ENCODE data around the gene KCNIP1. TPM values are rescaled to one million over a fixed set of nuclear protein-coding genes. Genes with fewer than 3 reads are reported as not detected.

KCNIP1 gene
- polyA plus RNA-seq, 1 donor = 2.8 TPM

DNA sequence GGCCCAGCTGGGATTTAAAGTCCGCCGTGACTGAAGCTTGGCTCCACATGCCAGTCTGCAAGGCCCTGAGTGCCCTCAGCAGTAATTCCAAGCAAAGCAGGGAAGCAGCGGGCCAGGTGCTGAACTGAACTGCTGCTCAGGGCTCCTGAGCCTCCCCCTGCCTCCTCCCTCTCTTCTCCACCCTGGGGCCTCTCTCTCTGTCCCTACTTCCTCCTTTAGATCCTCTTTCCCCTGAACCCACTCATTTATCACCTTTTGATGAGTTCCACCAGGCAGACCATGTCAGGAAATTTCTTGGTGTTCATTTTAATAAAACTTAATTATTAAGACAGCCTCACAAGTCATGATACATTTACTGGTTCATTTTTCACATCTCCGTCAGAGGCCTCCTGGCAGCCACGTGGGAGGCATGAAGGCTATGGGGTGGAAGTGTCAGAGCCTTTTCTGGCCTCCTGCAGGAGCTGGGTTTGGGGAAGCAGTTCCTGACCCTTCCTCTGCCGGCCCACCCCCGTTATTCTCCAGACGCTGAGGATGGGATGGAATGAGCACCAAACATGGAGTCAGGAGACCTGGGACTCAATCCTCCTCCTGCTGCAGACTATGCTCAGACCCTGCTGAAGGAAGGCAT lies 32.2 kb upstream of the KCNIP1 start:
- Histone ChIP-seq H3K27me3 (ENCODE audit: control insufficient read depth, insufficient read depth, low read length) (no peaks in the 10 kb centered on the region), H3K4me3 (ENCODE audit: low read length) (no peak overlapping the region), H3K36me3 (ENCODE audit: control insufficient read depth, insufficient read depth, low read length) (no peaks in the 10 kb centered on the region), H3K9me3 (ENCODE audit: control insufficient read depth, low read depth, low read length) (no peaks in the 10 kb centered on the region), H3K4me1 (ENCODE audit: control insufficient read depth, insufficient read depth, low read length) (no peaks in the 10 kb centered on the region), H3K27ac (ENCODE audit: low read length) (no peak overlapping the region)
- DNase-seq = no peak
- WGBS (ENCODE audit: insufficient coverage, low lambda C conversion rate) = no CpG with 5 or more reads among the region's 8 CpGs

DNA sequence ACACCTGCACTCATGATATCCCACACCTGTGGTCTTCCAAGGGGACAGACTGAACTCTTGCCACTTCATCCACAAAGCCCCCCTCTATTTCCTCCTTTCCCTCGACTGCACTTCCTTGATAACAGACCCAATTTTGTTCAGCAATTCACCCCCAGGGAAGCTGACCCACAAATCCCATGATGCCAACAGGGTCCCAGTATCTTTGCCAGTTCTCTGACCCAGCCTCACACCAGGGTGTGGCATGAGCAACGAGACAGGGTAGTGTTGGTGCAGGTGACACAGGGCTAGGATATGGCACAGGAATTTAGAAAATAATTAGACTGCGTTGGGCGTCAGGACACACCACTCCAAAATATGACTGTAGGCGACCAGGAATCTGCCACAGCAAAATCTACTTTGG lies 30.2 kb upstream of the KCNIP1 start:
- WGBS (ENCODE audit: insufficient coverage, low lambda C conversion rate) = no CpG with 5 or more reads among the region's 5 CpGs
- no peak overlapping the region for H3K4me3 ChIP-seq (ENCODE audit: low read length)
- no peaks in the 10 kb centered on the region for H3K27me3 ChIP-seq (ENCODE audit: control insufficient read depth, insufficient read depth, low read length)

GRCh38 chr5:170474489-170475274 lies 29.1 kb upstream of the KCNIP1 start:
- DNase-seq = no peak
- Histone ChIP-seq H3K9me3 (ENCODE audit: control insufficient read depth, low read depth, low read length) (no peaks in the 10 kb centered on the region), H3K27me3 (ENCODE audit: control insufficient read depth, insufficient read depth, low read length) (no peaks in the 10 kb centered on the region), H3K4me1 (ENCODE audit: control insufficient read depth, insufficient read depth, low read length) (no peaks in the 10 kb centered on the region), H3K36me3 (ENCODE audit: control insufficient read depth, insufficient read depth, low read length) (no peaks in the 10 kb centered on the region), H3K27ac (ENCODE audit: low read length) (no peak overlapping the region), H3K4me3 (ENCODE audit: low read length) (no peak overlapping the region)
- WGBS (ENCODE audit: insufficient coverage, low lambda C conversion rate) = 83% methylated on average over 1 of the region's 12 CpGs

More for the DNA sequence above, 30.2 kb upstream of the KCNIP1 start:
- H3K9me3 ChIP-seq (ENCODE audit: control insufficient read depth, low read depth, low read length) = no peaks in the 10 kb centered on the region
- DNase-seq = no peak
- H3K4me1 ChIP-seq (ENCODE audit: control insufficient read depth, insufficient read depth, low read length) = no peaks in the 10 kb centered on the region
- H3K36me3 ChIP-seq (ENCODE audit: control insufficient read depth, insufficient read depth, low read length) = no peaks in the 10 kb centered on the region
- H3K27ac ChIP-seq (ENCODE audit: low read length) = no peak overlapping the region

GRCh38 chr5:170475294-170476000 lies 28.4 kb upstream of the KCNIP1 start:
- H3K27ac ChIP-seq (ENCODE audit: low read length) = no peak overlapping the region
- no CpG with 5 or more reads among the region's 6 CpGs for WGBS (ENCODE audit: insufficient coverage, low lambda C conversion rate)
- no peaks in the 10 kb centered on the region for H3K4me1 ChIP-seq (ENCODE audit: control insufficient read depth, insufficient read depth, low read length)
- no peak for DNase-seq
- no peaks in the 10 kb centered on the region for H3K9me3 ChIP-seq (ENCODE audit: control insufficient read depth, low read depth, low read length)
- H3K36me3 ChIP-seq (ENCODE audit: control insufficient read depth, insufficient read depth, low read length) = no peaks in the 10 kb centered on the region
- no peaks in the 10 kb centered on the region for H3K27me3 ChIP-seq (ENCODE audit: control insufficient read depth, insufficient read depth, low read length)
- no peak overlapping the region for H3K4me3 ChIP-seq (ENCODE audit: low read length)

- no CpG with 5 or more reads among the region's 3 CpGs for WGBS (ENCODE audit: insufficient coverage, low lambda C conversion rate)
- Histone ChIP-seq H3K9me3 (ENCODE audit: control insufficient read depth, low read depth, low read length) (no peaks in the 10 kb centered on the region), H3K27me3 (ENCODE audit: control insufficient read depth, insufficient read depth, low read length) (no peaks in the 10 kb centered on the region), H3K4me3 (ENCODE audit: low read length) (no peak overlapping the region), H3K36me3 (ENCODE audit: control insufficient read depth, insufficient read depth, low read length) (no peaks in the 10 kb centered on the region), H3K27ac (ENCODE audit: low read length) (no peak overlapping the region), H3K4me1 (ENCODE audit: control insufficient read depth, insufficient read depth, low read length) (no peaks in the 10 kb centered on the region)
- DNase-seq = no peak
Observed at GRCh38 chr5:170476704-170477103, 27.1 kb upstream of the KCNIP1 start.

GRCh38 chr5:170477906-170478305 lies 25.9 kb upstream of the KCNIP1 start:
- whole genome bisulfite sequencing (ENCODE audit: insufficient coverage, low lambda C conversion rate) = no CpG with 5 or more reads among the region's 1 CpG
- Histone ChIP-seq H3K27me3 (ENCODE audit: control insufficient read depth, insufficient read depth, low read length) (no peaks in the 10 kb centered on the region), H3K36me3 (ENCODE audit: control insufficient read depth, insufficient read depth, low read length) (no peaks in the 10 kb centered on the region), H3K27ac (ENCODE audit: low read length) (no peak overlapping the region), H3K9me3 (ENCODE audit: control insufficient read depth, low read depth, low read length) (no peaks in the 10 kb centered on the region), H3K4me3 (ENCODE audit: low read length) (no peak overlapping the region), H3K4me1 (ENCODE audit: control insufficient read depth, insufficient read depth, low read length) (no peaks in the 10 kb centered on the region)
- no peak for DNase-seq

- H3K27me3 ChIP-seq (ENCODE audit: control insufficient read depth, insufficient read depth, low read length) = no peaks in the 10 kb centered on the region
- WGBS (ENCODE audit: insufficient coverage, low lambda C conversion rate) = no CpG with 5 or more reads among the region's 6 CpGs
- H3K9me3 ChIP-seq (ENCODE audit: control insufficient read depth, low read depth, low read length) = no peaks in the 10 kb centered on the region
- H3K4me1 ChIP-seq (ENCODE audit: control insufficient read depth, insufficient read depth, low read length) = no peaks in the 10 kb centered on the region
- no peak for DNase-seq
- no peak overlapping the region for H3K4me3 ChIP-seq (ENCODE audit: low read length)
- no peak overlapping the region for H3K27ac ChIP-seq (ENCODE audit: low read length)
- no peaks in the 10 kb centered on the region for H3K36me3 ChIP-seq (ENCODE audit: control insufficient read depth, insufficient read depth, low read length)
Observed at GRCh38 chr5:170478306-170478705, 25.5 kb upstream of the KCNIP1 start.

DNA sequence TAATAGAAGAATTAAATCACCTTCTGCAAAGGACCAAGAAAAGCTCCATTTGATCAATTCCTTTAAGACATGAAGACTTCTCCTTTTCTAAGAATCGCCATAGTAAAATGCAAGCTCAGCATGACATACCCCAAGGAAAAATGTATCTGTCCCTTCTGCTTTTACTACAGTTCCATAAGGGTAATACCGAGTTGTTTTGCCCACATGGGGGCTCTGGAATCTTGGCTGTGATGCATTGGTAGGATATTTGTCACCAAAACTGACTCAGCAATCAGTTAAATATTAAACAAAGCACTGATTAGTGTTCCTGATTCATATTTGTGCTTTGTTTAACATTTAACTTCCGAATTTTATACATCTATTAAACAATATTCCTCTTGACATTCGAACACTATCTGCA lies 24.3 kb upstream of the KCNIP1 start:
- Histone ChIP-seq H3K4me3 (ENCODE audit: low read length) (no peak overlapping the region), H3K36me3 (ENCODE audit: control insufficient read depth, insufficient read depth, low read length) (no peaks in the 10 kb centered on the region), H3K27me3 (ENCODE audit: control insufficient read depth, insufficient read depth, low read length) (no peaks in the 10 kb centered on the region), H3K9me3 (ENCODE audit: control insufficient read depth, low read depth, low read length) (no peaks in the 10 kb centered on the region), H3K27ac (ENCODE audit: low read length) (no peak overlapping the region), H3K4me1 (ENCODE audit: control insufficient read depth, insufficient read depth, low read length) (no peaks in the 10 kb centered on the region)
- no peak for DNase-seq
- 23% methylated on average over 2 of the region's 4 CpGs for WGBS (ENCODE audit: insufficient coverage, low lambda C conversion rate)

- Histone ChIP-seq H3K27me3 (ENCODE audit: control insufficient read depth, insufficient read depth, low read length) (no peaks in the 10 kb centered on the region), H3K4me1 (ENCODE audit: control insufficient read depth, insufficient read depth, low read length) (no peaks in the 10 kb centered on the region), H3K4me3 (ENCODE audit: low read length) (no peak overlapping the region), H3K36me3 (ENCODE audit: control insufficient read depth, insufficient read depth, low read length) (no peaks in the 10 kb centered on the region), H3K9me3 (ENCODE audit: control insufficient read depth, low read depth, low read length) (no peaks in the 10 kb centered on the region), H3K27ac (ENCODE audit: low read length) (no peak overlapping the region)
- no CpG with 5 or more reads among the region's 5 CpGs for WGBS (ENCODE audit: insufficient coverage, low lambda C conversion rate)
- DNase-seq = no peak
Observed at GRCh38 chr5:170480260-170480659, 23.6 kb upstream of the KCNIP1 start.

GRCh38 chr5:170481849-170482248 lies 22.0 kb upstream of the KCNIP1 start:
- no peaks in the 10 kb centered on the region for H3K27me3 ChIP-seq (ENCODE audit: control insufficient read depth, insufficient read depth, low read length)
- no peaks in the 10 kb centered on the region for H3K36me3 ChIP-seq (ENCODE audit: control insufficient read depth, insufficient read depth, low read length)
- H3K4me1 ChIP-seq (ENCODE audit: control insufficient read depth, insufficient read depth, low read length) = no peaks in the 10 kb centered on the region
- DNase-seq = no peak
- H3K9me3 ChIP-seq (ENCODE audit: control insufficient read depth, low read depth, low read length) = no peaks in the 10 kb centered on the region
- no peak overlapping the region for H3K4me3 ChIP-seq (ENCODE audit: low read length)
- H3K27ac ChIP-seq (ENCODE audit: low read length) = no peak overlapping the region
- whole genome bisulfite sequencing (ENCODE audit: insufficient coverage, low lambda C conversion rate) = no CpG with 5 or more reads among the region's 2 CpGs
